Stimulated activated CD8-positive, alpha-beta memory T cell treated with anti-CD3 and anti-CD28 coated beads, Interleukin-15, amount 100 ng/mL, for 48 hours (primary cell): ENCODE data around the gene OR14C36.
"Not testable (repeated sequence)": the region's sequence is repeated elsewhere in the genome, so short reads cannot be mapped to it uniquely, and the experiment has no call there.

Experiments used
- DNase-seq, 2 donors: peaks; one replicate each; pipeline ENCODE4 v3.0.0-alpha.2; 2020; ENCODE audit warnings: low read depth in 2 of 2

OR14C36 gene, protein sequence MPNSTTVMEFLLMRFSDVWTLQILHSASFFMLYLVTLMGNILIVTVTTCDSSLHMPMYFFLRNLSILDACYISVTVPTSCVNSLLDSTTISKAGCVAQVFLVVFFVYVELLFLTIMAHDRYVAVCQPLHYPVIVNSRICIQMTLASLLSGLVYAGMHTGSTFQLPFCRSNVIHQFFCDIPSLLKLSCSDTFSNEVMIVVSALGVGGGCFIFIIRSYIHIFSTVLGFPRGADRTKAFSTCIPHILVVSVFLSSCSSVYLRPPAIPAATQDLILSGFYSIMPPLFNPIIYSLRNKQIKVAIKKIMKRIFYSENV

DNA sequence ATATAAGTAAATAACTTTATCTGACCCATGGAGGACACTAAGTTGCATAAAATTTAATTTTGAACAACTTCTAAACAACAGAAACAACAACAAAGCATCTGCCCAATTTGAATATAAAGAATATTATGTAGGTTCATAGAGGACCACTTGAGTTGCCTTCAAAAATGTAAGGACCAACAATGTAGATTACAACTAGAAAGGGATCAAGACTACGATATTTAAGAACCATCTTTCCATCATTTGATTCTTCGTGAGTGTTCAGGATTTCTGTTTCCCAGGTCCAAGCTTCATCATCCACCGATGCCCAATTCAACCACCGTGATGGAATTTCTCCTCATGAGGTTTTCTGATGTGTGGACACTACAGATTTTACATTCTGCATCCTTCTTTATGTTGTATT is at the start of gene OR14C36:
Gene OR14C36 (plus strand): TSS at position 301 of the 400 bp plus-strand sequence. CDS start 0 bp downstream, at position 301.
- no peak for DNase-seq

DNA sequence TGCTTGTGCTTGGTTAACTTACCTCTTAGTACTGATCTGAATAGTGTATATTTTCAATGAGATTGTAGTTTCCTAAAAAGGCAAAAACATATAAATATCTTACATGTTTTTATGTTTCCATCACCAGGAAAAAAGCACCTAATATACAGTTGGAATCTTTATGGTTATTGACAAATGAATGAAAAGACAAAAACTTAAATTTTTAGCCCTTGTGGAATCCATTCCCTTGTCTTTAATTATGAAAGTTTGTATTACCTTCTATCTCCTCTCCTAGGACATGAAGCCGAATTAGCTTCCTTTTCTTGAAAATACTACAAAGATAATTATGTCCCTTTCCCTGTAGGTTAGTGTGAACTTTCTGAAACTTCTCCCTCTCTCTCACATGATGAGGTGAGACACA is 45.3 kb upstream of the OR14C36 start, which contains the start of gene OR2T12:
Gene OR2T12 (minus strand): TSS at position 101 of the 400 bp plus-strand sequence. CDS start 7,846 bp downstream, outside the sequence.
- no peak for DNase-seq

DNA sequence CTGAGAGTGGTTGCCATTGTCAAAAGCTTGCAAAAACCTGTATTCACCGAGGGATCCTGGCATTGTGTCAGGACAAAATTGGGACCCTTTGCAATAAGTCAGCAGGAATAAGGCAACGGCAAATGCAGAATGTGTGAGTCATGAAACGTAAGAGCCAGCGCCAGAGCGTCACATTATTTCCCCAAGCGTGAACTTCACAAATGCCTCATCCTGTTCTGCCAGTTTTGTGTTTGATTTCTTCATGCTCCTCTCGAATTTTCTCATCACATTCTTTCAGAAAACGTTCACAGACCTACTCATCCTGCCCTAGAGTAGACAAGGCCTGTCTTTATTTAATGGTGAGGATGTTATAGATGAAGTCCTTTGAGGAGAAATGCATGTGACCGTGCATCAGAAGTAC is 42.9 kb upstream of the OR14C36 start:
- not testable (repeated sequence) for DNase-seq

DNA sequence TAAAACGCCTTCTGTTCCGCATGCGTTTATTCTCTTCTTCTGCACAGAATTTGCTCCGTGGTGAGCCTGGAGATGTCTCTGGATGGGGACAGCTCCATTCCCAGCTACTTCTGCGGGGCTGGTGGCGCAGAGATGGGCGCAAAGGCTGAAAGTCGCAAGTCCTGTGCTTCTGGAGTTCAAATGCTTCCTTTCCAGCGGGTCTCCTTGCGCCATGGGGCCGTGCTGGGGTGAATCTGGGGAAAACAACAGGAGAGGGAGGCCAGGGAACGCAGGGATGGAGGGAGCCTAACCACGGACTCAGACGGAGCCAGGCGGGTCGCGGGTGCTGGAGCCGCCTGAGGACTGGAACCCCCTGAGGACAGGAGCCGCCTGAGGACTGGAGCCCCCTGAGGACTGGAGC is 42.5 kb upstream of the OR14C36 start:
- no peak for DNase-seq

DNA sequence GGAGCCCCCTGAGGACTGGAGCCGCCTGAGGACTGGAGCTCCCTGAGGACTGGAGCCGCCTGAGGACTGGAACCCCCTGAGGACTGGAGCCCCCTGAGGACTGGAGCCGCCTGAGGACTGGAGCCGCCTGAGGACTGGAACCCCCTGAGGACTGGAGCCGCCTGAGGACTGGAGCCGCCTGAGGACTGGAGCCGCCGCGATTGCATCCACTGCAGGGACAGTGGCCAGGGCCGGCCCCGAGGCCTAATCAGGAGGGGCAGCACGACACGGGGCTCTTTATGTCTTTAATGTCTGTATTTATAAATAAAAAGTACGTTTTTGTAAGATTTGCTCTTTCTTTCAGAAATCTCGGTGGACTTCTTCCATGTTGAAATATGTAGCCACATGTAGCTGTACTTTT is 41.8 kb upstream of the OR14C36 start:
- DNase-seq = not testable (repeated sequence)

DNA sequence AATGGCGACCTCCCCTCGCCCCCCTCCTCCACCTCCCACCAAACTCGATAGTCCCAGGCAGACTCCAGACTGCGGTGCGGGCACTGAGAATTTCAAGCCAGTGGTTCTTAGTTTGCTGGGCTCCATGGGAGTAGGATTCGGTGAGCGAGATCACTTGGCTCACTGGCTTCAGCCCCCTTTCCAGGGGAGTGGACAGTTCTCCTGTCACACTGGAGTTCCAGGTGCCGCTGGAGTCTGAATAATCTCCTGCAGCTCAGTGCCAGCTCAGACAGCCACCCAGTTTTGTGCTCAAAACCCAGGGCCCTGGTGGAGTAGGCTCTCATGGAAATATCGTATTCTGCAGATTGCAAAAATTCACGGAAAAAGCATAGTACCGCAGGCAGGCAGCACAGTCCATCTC is 31.8 kb upstream of the OR14C36 start:
- no peak for DNase-seq

DNA sequence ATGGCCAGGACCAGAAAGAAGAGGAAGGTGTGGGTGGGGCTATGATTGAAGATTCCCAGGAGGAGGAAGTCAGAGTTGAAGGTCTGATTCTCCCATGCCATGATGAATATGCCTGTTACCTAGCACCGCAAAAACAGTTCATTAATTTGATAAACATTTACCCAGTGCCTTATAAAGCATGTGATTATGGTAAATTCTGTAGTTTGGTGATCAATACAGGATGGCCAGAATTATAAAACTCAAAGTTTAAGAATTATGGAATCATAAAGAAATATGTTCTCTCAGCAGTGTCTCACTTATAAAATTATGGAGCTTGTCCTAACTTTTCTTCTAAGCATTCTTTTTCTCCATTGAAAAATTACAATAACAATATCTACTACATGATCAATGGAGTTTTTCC is 24.1 kb upstream of the OR14C36 start, which contains the start of gene OR2M7:
Gene OR2M7 (minus strand): TSS at position 101 of the 400 bp plus-strand sequence. CDS start 0 bp downstream, at position 101.
- DNase-seq = no peak

DNA sequence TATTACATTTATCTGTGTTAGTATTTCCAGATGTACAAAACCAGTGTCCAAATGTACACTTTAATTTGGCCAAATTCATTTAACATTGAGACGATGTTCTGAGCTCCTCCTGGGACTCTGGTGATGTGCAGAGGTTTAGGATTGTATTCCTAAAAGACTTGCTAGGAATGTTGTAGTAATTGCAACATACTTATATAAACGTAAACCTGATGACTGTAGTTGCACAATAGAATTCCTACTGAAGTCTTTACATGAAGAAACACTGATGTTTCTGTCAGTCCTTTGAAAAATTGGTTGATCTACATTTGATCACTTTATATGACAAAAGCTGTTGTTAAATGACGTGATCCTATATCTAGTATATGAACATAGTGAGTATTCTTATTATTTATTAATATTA is 5.1 kb upstream of the OR14C36 start:
- no peak for DNase-seq

DNA sequence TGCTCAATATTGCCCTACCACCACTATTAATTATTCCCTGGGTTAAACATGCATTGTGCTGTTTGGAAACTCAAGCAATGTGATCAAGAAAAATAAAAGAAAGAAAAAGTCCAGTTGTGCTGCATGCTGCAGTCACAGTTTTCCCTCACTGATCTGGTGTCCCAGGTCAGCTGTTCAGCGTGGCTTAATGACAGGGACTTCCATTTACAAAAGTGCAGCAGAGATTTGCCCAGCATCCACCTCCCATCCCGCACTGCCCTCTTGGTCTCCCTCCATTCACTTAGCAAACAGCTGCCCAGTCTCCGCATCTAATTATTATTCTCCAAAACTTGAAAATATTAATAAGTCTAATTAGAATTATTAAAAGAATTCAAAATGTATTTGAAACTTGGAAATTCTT is 10.8 kb downstream of the OR14C36 start:
- DNase-seq = no peak

DNA sequence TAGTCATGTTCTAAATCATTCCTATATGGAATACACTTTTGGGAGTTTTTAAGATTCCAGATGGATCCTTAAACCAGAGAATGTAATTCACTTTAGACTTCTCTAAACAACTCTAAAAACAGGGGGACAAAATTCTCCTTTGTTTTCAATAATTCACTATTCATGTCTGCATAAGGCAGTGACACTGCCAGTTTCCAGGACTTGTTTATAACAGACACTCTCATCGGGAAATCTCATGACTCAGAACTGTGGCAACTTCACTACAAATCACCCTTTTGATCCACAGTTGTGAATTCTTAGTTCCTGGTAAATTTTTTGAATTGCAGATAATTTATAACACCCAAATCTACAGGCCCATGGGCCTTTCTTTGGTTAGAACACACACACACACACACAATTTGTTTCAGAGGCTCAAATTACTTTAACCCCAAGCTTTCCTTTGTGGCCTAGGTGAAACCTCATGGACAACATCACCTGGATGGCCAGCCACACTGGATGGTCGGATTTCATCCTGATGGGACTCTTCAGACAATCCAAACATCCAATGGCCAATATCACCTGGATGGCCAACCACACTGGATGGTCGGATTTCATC is 12.6 kb downstream of the OR14C36 start, which contains the start of gene OR2T4:
Gene OR2T4 (plus strand): TSS at position 545 of the 595 bp plus-strand sequence. CDS start 0 bp downstream, at position 545.
- no peak for DNase-seq

DNA sequence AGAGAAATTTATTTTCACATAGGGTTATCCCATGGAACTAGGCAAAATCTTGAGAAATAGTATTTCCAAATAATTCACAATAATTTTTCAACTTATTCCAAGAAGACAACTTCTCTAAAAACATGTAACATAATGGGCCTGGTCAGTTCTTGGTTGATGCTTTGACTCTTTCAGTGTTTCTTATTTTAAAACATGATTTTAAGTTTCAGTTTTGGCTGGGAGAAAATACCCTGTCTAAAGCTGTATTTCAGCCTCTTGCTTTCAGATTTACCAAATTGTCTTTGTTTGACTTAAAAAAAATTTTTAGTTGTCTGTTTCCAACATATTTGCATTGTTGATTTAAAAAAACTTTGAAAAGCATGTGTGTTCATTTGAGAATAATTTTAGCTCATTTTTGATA is 18.0 kb downstream of the OR14C36 start:
- no peak for DNase-seq

DNA sequence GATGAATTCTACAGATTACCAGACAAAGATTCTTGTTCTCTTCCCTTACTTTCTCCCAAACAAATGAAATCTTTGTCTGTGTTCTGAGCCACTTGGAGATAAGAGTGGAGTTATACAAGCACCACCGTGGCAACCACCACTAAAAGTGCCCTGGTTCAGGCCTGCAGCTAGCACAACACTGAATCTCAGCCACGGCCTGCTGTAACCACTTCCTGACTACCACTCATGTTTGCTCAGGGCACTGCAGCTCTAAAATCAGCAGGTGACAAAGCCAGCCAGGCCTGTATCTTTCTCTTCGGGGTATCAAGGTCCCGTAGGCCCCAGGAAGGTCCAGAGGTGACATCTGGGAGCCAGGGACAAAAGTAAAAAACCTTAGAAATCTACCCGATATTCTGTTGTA is 23.8 kb downstream of the OR14C36 start:
- no peak for DNase-seq

DNA sequence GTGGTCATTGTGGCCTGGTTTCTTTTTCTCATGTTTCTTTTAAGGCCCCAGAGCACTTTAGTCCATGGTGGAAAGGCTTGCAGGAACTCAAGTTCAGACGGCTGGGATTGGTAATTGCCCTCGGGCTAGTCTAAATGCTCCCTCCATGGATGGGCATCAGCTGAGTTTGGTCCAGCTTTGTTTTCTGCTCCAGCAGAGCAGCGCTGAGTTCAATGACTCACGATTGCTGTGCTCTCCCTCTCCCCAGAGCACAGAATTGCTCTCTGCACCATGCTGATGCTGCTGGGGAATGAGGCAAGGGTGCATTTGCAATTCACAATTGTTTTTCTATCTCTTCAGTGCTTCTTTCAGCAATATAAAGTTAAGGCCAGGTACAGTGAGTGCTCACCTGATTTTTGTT is 25.2 kb downstream of the OR14C36 start:
- no peak for DNase-seq

DNA sequence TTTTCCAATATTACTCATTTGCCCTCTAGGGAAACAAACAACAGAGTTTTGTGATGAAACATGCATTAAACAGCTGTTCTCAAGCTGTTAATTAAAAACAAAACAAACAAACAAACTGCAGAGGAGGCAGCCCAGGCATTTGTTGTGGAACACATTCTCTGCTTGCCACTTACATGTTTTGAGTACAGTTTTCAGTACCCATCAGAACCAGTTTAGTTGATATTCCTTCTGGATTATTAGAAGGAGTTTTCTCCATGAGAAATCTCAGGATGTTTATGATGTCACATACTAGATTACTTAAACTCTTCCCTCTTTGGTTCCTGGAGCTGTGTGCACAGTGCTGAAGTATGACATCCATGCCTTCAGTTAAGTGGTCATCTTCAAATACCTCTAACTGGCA is 26.9 kb downstream of the OR14C36 start, which contains the start of gene OR2T6:
Gene OR2T6 (plus strand): TSS at position 301 of the 400 bp plus-strand sequence. CDS start 11,863 bp downstream, outside the sequence.
- DNase-seq = no peak

DNA sequence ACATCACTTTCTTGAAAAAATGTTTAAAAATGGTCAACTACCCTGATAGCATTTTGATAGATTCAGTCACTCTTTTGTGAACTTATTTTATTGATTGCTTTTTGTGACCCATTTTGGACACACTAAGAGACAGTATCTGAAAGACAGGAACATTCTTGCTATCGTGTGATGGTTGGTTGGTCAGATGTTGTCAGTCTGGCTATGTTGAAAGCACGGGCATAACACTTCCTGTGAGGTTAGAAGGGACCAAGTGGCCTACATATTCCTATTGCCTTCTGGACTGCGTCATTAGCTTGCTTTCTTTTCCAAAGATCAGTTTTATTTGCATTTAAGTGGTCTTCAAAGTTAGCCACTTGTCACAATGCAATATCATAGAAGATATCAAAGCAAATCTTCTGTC is 28.3 kb downstream of the OR14C36 start:
- no peak for DNase-seq

DNA sequence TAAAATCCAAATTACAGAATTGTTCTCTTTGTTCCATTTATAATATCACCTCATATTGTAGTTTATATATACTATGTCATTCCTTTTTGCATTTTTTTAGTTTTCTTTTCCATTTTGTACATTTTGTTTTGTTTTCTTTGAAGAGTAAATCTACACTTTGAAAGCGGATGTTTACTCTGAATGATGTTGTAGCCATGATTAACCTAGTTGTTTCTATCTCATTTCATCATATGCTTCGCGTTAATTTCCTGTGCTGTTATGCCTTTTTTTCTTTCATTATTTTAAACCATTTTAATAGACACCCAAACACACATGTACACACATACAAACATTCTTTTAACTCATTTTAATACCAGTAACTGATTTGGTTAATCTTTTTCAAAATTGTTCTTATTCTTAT is 32.3 kb downstream of the OR14C36 start:
- no peak for DNase-seq

DNA sequence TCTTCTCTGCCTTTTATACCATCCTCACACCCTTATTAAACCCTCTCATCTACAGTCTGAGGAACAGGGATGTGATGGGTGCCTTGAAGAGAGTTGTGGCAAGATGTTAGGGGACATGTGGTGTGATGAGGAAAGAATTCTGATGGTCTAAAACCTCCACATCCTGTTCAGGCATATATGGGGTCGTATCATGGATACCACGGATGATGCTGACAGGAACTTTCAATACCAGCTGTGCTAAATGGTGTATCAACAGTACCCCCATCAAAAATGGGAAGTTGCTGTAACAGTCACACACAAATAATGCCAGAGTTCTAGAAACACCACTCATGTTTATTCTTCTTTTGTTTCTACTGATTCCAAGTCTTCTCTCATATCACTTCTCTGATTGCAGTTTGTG is 39.9 kb downstream of the OR14C36 start:
- no peak for DNase-seq

DNA sequence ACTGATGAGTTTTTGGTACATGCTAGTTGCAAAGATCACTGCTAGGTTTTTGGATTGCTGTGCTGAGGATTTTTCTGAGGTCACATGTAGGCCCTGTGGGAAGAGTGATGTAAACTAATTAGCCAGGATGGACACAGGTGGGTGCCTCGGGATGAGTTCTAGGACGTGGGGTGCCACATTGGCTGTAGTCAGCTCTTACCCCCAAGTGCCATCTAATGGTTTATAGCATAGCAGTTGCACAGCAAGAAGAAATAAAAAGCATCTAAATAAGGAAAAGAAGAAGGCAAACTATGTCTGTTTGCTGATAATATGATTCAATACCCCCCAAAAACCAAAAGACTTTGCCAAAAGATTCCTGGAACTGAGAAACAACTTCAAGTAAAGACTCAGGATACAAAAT is 44.5 kb downstream of the OR14C36 start:
- DNase-seq = no peak
